Stimulated activated CD8-positive, alpha-beta memory T cell treated with anti-CD3 and anti-CD28 coated beads, Interleukin-15, amount 100 ng/mL, for 4 hours (primary cell): Measurements from ENCODE around the gene ENDOU.

Source experiments
- DNase-seq, 2 donors: peaks; one replicate each; pipeline ENCODE4 v3.0.0-alpha.2; 2020; ENCODE audit warnings: low read depth in 2 of 2

ENDOU gene

DNA sequence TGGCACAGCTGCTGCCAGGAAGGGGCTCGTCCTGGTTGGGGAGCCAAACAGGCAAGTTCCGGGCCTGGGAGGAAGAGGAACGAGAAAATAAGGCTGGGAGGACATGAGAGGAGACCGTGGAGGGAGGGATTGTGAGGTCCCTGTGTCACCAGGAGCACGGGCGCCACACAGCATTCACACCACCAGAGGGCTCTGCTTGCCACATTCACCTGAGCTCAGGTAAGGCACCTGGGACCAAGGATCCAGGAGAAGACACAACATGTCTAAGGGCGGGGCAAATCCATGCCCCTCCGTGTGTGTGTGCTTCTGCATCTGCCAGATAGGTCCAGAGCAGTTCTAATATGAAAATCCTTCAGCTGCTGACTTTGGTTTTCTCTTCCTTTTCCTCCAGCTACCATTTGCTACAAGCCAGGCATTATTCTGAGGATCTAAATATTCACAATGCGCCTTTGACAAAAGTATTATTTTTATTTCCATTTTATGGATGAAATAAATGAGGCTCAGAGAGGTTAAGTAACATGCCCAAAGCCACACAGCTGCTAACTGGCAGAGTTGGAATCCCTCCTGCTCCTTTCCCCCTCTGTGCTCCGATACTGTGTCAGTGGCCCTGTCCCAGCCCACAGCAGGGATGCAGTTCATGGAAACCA is 18.8 kb upstream of the ENDOU start:
- DNase-seq: peak in 1 of 2 donors; percentile 42

DNA sequence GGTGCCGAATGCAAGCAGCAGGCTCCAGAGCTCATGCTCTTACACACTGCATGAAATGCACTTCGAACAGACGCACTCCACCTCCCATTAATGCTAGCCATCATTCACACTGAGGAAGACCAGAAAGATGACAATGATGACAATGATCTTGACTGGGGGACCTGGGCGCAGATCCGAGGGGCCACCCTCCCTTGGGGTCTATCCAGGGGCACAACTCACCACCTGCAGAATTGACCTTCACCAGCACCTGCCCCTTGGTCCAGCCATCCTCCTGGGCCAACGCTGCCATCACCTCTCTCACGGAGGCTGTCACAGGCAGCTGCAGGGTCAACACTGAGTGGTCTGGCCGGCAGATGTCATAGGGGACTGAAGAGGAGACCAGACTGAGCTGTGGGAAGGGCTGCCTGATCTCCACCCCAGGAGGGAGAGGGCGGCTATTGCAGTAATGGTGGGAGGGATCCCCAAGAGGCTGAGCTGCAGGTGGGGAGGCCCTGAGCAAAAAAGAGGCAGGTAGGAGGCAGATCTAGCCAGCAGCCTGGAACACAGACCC is 18.1 kb upstream of the ENDOU start:
- no peak for DNase-seq

DNA sequence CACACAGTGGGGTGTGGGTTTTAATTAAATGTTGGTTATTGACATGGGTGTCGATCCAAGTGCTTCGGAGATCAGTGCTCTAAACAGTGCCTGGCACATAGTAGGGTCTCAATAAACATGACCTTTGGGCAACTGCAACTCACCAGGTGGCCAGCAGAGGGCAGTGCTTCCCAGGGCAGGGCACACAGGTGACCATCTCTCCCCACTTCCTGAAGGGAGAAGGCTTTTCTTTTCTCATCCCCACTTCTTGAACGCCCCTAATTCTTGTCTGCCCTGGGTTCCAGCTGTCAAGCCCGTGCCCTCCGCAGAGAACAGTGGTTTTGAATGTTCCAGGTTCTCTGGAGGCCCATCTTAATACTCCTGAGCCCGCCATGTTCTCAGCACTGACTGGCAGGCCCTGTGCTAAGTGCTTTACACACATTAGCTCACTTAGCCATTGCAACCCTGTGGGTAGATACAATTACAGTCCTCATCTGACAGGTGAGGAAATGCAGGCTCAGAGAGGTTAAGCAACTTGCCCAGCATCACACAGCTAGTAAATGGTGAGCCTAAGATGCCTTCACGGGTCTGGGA is 17.0 kb upstream of the ENDOU start:
- DNase-seq: peak; percentile 27 to 47

DNA sequence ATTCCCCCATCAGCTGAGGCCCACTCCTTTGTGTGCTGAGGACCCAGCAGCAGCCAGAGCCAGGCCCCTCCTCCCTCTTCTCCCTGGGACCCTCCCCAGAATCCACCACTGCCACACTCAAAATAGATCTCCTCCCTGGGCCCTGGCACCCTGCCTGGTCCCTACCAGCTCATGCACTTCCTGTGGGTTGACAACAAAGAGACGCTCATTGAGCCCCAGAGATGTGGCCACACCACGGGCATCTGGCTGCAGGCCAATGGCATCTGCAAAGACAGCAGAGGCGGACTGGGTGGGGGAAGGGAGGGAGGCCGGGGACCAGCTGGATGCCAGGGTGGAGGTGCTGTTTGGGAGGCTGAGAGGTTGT is 16.0 kb upstream of the ENDOU start:
- peak; percentile 14 to 26 for DNase-seq

DNA sequence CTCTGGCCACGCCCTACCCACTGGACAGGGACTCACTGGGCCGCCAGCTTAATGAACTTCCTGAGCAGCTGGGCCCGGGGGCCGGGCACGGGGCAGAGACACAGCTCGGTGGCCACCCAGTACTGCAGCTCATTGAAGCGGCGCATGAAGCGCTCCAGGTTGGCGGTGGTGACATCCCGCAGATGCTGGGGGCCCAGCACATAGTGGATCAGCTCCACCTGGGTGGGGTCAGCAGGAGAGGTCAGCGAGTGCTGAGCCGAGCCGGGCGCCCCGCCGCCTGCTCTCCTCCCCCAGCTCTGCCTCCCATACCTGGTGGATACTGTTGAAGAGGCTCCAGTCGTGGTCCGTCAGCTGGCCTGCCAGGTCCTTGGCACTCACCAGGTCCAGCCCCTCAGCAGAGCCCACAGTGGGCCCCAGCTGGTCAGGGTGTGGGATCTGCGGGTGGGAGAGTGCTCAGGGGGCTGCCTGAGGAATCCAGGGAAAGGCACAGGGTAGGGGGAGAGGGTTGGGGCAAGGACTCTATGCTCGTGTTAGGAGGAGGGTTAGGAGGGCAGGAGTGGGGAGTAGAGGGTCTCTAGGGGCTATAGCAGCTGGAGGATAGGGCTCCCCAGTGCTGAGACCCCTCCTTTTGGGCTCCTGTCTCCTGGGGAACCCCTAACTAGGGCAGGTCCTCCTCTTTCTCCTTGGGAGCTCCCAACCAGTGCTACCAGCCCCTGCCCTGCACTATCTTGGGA is 15.5 kb upstream of the ENDOU start:
- no peak for DNase-seq

DNA sequence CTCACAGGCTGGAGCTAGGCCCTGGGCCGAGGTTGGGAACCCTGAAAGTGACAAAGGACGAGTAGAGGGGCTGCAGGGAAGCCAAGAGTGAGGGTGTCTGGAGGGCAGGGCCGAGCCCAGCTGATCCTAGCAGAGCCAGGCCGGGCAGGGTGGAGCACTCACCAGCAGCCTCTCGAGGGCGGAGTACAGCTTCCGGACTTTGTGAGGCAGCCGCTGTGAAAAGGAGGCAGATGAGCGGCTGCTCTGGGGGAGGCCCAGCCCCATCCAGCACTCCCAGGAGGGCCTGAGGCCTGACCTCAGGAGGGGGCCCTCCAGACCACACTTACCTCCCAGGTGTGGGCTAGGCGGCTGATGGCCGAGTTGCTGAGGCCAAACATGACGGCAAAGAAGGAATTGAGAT is 14.7 kb upstream of the ENDOU start:
- DNase-seq: no peak

DNA sequence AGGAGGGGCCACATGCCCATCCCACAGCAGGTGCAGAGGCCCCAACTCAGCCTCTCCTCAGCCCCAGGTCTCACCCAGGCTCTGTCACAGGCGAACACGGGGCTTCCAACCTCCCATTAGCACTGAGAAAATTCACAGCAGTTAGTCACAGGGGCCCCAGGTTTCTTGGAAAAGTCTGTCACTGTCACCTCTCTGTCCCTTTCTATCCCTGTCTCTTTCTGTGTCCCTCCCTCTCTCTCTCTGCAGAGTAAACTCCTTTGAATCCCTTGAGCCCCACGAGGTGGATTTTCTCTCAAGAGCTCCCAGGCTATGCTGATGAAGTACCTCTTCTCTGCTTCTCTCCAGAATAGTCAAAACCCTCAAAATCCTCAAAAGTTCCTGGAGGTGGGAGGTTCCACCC is 14.0 kb upstream of the ENDOU start:
- DNase-seq: no peak

DNA sequence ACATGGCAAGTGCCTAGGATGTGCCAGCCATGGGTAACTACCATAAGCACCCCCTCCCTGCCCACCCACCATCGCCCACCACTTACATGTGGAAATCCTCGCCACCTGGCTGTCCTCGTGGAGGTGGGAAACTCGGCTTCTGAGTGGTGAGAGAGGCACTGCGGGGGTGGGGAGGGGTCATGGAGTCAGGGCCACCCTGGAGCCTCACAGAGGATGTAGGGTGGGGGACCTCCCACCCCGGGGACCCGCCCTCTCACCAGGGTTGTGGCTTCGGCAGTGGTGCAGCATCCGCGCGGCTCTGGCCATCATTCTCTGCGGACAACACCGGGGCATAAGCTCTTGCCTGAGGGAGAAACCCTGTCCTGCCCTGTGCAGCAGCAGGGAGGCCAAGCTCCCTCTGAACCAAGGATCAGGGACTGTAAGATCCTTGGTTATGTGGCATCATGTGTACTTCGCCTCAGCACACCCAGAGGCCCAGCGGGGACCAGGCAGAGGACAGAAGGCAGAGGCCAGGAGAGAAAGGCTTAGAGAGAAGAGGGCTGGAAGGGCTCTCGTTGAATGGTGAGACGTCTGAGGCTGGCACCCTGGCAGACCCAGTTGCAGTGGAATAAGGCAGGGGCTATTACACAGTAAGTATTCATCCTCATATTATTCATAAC is 12.8 kb upstream of the ENDOU start:
- DNase-seq: no peak

DNA sequence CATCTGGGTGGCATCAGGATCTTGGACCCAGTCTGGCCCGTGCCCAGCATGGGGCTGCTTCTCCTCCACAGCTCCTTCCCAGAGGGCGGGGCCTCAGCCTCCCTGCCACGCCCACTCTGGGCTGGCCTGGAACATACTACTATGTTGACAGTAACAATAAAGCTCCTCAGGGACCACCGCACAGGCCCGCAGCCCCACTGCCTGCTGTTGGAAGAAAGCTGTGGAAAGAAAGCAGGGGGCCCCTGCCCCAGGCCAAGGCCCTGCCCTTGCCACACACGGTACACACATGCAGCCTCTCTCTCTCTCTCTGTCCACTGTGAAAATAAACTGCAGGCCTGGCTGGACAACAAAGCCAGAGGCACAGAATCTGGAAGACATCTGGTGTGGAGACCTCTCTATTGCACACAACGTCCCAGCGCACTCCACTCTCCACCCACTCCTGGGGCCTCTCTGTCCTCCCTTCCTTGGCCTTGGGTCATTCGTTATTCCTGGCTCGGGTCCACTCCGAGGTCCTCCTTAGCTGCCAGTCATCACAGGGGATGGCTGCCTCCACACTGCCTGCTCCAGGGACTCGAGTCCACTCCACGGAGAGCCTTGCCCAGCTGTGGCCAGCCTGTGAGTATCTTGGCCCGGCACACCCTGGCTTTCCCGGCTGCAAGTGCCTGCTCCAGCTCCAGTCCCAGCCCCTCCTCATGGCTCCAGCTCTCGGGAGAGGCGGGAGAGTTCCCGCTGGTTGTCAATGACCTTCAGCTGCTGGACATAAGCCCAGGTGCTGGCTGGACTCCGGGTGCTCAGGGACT is 11.8 kb upstream of the ENDOU start:
- DNase-seq: no peak

DNA sequence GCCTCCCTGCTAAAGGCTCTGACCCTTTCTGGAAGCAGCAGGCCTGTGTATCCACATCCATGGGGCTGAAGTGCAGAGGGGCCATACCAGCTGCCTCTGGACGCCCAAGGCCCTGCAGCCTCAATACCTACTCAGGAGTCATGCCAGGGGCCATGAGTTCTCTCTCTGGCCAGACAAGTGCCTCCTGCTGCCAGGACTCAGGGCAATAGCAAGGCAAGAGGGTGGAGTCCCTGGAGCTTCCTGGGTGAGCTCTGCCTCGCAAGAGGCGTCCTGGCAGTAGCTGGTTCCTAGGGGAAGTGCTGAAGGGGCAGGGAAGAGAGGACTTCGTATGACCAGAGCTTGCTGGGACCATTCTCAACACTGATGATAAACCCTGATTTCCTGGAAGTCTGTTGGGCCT is 10.9 kb upstream of the ENDOU start:
- DNase-seq: no peak

DNA sequence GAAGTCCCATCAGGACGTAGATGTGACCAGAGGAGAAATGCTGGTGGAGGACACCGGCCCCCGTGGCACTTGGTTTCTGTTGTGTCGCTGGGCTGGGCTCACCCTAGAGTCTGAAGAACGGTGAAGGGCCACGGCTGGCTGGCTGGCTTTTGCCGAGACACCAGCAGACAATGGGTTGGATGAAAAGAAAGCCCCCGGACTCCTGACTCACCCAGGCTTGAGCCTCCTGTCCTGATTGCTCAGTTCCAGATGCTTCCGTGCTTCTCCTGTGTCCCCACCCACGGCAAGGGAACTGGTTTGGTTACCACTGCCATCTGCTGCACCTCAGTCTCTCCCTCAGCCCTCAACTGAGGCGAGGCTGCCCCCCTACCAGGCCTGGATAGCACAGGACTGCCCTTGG is 10.4 kb upstream of the ENDOU start:
- no peak for DNase-seq

DNA sequence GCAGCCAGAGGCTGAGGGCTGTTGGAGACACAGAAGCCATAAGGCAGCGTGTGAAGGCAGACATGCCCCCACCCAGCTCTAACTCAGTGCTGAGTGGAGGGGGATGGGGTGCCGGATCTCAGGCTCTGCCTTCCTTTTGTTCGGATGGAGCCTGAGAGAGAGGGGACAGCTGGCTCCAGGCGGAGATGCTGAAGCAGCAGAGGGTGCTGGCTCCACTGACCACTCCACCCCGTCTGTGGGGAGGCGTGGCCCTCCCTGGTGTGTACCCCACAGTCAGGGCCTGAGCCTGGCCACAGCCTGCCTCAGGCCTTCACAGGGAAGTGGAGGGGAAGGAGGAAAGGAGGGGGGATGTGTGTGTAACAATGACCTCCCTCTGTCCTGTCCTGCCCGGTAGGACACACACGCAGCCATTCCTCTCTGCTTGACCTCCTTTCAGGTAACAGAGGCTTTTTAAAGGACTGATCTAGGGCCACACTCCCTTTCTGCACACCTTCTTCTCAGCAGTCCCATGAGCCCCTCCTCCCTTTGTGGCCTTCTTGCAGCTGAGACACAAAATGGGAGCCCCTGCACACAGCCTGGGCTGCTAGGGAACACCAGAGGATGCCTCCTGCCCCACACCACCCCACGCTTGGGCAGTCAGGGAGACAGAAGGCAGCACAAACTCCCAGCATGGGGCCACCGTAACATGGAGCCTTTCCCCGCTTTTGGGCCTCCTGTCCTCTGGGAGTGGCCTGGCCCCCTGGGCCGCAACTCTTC is 9.6 kb upstream of the ENDOU start:
- no peak for DNase-seq

DNA sequence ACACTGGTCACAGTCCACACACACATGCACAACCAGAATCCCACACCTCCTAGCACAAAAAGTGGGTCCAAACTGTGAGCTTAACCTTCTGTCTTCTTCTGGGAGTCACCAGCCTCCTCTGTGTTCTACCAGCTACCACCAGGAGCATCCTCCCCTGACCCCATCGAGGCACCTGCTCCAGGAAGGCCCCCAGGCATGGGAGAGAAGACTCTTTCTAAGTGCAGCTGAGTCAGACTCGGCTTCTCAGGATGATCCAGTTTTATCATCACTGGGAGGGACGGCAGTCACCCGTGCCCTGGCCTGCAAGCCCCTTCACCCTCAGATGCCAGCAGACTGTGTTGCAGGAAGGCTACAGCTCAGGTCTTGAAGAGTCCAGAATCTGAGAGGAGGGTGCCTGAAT is 7.9 kb upstream of the ENDOU start:
- no peak for DNase-seq

DNA sequence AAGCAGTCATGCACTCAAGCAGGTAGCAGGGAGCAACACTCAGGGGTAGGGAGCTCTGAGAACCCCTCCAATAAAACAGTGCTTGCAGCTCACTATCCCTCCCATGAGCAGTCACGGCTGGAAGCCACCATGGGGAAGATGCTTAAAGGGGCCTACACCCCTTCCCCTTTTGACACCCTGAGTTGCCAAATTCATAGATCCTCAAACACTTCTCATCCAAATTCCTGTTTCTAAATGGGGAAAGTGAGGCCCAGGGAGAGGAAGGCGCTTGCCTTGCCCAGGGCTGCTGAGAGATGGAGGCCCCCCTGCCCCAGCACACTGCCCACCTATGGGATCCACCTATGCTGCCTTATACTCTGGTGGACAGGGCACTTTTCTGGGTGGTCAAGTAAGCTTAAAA is 7.2 kb upstream of the ENDOU start:
- DNase-seq: no peak

DNA sequence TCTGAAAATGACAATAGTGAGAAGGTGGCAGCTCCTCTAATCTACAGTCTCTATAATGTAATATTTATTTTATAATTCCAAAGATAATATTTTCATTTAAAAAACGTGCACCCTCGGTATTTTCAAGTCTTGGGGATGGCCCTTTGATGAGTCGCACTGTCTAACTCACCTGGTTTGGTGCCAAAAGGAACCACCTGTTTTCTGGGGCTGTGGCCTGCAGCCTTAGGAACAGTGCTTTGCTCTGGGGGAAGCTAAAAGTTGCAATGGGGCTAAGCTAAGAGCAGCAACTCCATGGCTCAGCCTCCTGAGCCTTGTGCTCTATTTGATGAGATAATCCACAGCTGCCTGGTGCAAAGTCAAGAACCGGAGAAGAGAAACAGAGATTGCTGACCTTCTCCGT is 6.4 kb upstream of the ENDOU start:
- DNase-seq: no peak

DNA sequence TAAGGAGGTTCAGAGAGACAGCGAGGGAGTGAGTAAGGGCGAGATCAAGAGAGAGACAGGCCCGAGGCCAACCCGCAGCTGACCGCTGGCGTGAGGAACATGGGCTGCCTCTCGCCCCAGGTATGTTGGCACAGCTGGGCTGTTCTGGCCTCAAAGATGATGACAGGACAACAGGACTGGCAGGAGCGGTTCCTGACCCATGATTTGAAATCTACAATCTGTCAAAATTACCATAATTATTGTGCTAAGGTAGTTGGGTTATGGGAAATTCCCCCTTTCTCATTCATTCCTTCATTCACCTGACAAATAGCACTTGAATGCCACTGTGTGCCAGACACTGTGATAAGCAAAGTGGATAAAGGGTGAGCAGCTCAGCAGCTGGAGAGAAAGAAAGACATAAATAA is 5.1 kb upstream of the ENDOU start:
- DNase-seq: no peak

DNA sequence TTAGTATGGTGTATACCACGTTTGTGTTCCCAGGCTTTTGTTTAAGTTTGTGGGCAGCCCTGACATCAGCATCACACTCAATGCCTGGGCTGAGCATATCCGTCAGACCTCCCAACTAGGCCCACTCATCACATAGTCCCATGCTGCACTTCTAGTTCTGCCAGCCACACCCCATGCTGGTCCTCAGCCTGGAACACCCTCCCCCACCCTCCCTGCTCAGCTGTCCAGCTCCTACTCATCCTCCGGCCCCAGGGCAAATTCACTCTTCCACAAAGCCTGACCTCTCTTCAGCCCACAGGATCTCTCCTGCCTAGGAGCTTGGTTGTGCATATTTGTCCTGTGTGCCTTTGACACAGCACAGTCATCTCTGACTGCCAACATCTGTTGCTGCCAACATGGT is 3.9 kb upstream of the ENDOU start:
- no peak for DNase-seq

DNA sequence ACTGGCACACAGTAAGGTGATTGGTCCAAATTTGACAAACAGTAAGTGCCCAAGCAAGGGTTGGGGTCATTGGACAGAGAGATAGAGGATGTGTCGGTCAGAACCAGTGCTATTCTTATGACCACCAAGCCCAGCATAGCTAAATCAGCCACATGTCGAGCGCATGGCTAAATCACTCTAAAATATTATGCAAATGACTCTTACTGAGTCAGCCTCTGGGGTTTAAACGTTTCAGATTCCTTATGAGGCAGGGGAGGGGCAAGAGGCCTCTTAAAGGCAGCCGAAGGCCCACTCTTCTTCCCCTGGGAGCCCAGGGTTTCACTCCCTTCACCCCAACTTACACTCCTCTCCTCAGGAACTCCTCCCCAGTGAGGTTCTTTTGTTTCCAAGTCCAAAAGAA is 603 bp upstream of the ENDOU start:
- no peak for DNase-seq

DNA sequence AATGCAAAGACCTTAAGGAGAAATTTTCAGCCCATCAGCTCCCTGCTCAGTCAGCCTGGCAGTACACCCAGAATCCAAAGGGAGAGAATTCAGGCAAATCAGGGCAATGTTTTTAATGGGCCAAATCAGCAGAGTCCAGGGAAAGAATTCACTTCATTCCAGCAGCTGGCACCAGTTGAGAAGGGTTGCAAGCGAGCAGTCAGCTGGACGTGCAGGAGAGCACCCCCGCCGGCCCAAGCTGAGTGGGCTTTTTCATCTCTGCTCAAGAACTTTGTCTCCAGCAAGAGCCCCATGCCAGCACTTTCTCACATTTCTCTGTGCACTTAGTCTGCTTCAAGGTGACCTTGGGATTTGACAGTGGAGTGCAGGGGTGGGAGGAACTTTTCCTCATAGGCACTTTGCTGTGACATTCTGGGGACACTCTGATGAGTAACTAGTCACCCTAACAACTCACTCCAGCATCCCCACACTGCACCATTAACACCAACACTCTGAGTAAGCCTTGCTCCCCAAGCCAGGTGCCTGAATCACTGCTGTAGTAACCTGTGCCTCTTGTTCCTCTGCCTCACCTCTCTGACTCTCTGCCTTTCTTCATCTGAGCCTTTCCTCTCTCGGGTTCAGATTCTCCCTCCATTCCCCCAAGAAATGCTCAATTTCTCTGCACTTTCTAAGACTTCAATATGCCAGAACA is 2.2 kb downstream of the ENDOU start:
- no peak for DNase-seq

DNA sequence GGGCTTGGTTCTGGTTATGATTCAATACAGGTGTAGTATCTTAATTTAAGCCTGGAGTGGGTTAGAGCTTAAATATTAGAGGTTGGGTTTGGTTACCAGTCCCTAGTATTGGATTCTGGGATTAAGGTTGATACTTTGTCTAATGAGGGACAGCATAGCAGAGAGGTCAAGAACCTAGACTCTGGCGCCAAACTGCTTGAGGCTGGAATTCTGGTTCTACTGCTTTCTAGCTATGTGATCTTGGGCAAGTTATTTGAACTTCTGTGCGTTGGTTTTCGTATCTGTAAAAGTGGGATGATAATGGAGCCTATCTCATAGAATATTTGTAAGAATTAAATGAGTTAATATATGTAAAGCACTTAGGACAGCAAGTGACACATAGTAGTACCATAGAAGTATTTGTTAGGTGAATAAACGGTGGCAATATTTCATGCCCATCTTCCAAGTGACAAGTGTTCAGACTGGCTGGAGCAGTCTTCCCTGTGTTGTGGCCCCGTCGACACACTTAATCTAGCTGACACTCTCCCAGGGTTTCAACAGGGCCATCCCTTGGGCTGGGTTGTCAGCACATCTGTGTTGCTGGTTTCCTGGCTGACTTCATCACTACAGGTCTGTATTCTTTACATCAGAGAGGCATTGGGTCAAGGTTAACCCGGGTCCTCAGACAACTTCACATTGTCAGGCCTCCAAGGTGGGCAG is 3.0 kb downstream of the ENDOU start:
- DNase-seq: no peak
